ENCODE measurements around the gene ADCY5. TPM values are rescaled to one million over a fixed set of nuclear protein-coding genes. Genes with fewer than 3 reads are reported as not detected.

Gene ADCY5
- polyA plus RNA-seq, 3 donors, result not detected

- Histone ChIP-seq H3K4me2 (replicated peaks; ENCODE audit: extremely low read depth, low read length, poor library complexity, severe bottlenecking) (no peak overlapping the region), H4K20me1 (ENCODE audit: insufficient read depth, low read length) (no peaks in the 10 kb centered on the region), H3K79me2 (ENCODE audit: insufficient read depth, low read length) (no peaks in the 10 kb centered on the region), H3K27ac (ENCODE audit: low read depth in 1 of 2, low read length in 2 of 2) (no peak overlapping the region), H3K9me3 (replicated peaks in 1 of 2; ENCODE audit: control insufficient read depth in 1 of 2, insufficient read depth in 1 of 2, low read length in 2 of 2) (no peaks in the 10 kb centered on the region), H3K36me3 (replicated peaks in 1 of 2; ENCODE audit: control insufficient read depth in 1 of 2, insufficient read depth in 2 of 2, low read length in 2 of 2) (peaks cover 5 to 32% of the 10 kb centered on the region in 2 donors), H3K9ac (ENCODE audit: insufficient read depth, low read length, poor library complexity, severe bottlenecking) (no peak overlapping the region), H3K4me1 (ENCODE audit: control insufficient read depth in 1 of 2, insufficient read depth in 2 of 2, low read length in 2 of 2) (no peaks in the 10 kb centered on the region), H3K27me3 (ENCODE audit: control insufficient read depth in 2 of 2, insufficient read depth in 2 of 2, low read length in 2 of 2) (no peaks in the 10 kb centered on the region), H3K4me3 (replicated peaks in 1 of 3; ENCODE audit: low read depth in 2 of 3, low read length in 3 of 3) (no peak overlapping the region), H2AFZ (ENCODE audit: insufficient read depth, low read depth, low read length, poor library complexity, severe bottlenecking) (no peak overlapping the region)
- Mint-ChIP-seq H3K27me3 (ENCODE audit: low read depth in 3 of 3) (peaks cover 0 to 2% (median 0%) of the 10 kb centered on the region in 3 donors), H3K27ac (no peak overlapping the region), H3K36me3 (peaks cover 31 to 41% of the 10 kb centered on the region in 2 donors), H3K4me3 (no peak overlapping the region), H3K4me1 (no peaks in the 10 kb centered on the region), H3K9me3 (no peaks in the 10 kb centered on the region)
- intact Hi-C loops (cut with micrococcal nuclease), result no loop called here
- no peak for TF ChIP-seq CTCF (IDR thresholded peaks at IDR 0.05)
- no peak for DNase-seq
Measured at GRCh38 chr3:123258359-123258758, 190.5 kb downstream of the ADCY5 start.

- no peaks in the 10 kb centered on the region for H3K27me3 ChIP-seq (ENCODE audit: control insufficient read depth in 2 of 2, insufficient read depth in 2 of 2, low read length in 2 of 2)
- no peak for DNase-seq
- H4K20me1 ChIP-seq (ENCODE audit: insufficient read depth, low read length), result no peaks in the 10 kb centered on the region
- Mint-ChIP-seq H3K4me1 (no peaks in the 10 kb centered on the region), H3K4me3 (no peak overlapping the region), H3K36me3 (peaks cover 35 to 44% of the 10 kb centered on the region in 2 donors), H3K9me3 (no peaks in the 10 kb centered on the region), H3K27me3 (ENCODE audit: low read depth in 3 of 3) (peaks cover 0 to 2% (median 0%) of the 10 kb centered on the region in 3 donors), H3K27ac (no peak overlapping the region)
- H3K36me3 ChIP-seq (replicated peaks in 1 of 2; ENCODE audit: control insufficient read depth in 1 of 2, insufficient read depth in 2 of 2, low read length in 2 of 2), result peaks cover 18 to 35% of the 10 kb centered on the region in 2 donors
- H3K9ac ChIP-seq (ENCODE audit: insufficient read depth, low read length, poor library complexity, severe bottlenecking), result no peak overlapping the region
- H3K4me3 ChIP-seq (replicated peaks in 1 of 3; ENCODE audit: low read depth in 2 of 3, low read length in 3 of 3), result no peak overlapping the region
- 44% methylated on average over 1 of the region's 2 CpGs for WGBS (ENCODE audit: insufficient coverage)
- H3K4me1 ChIP-seq (ENCODE audit: control insufficient read depth in 1 of 2, insufficient read depth in 2 of 2, low read length in 2 of 2), result no peaks in the 10 kb centered on the region
- H3K9me3 ChIP-seq (replicated peaks in 1 of 2; ENCODE audit: control insufficient read depth in 1 of 2, insufficient read depth in 1 of 2, low read length in 2 of 2), result no peaks in the 10 kb centered on the region
- no peak overlapping the region for H3K4me2 ChIP-seq (replicated peaks; ENCODE audit: extremely low read depth, low read length, poor library complexity, severe bottlenecking)
- H3K79me2 ChIP-seq (ENCODE audit: insufficient read depth, low read length), result no peaks in the 10 kb centered on the region
- no peak for TF ChIP-seq CTCF (IDR thresholded peaks at IDR 0.05)
- H2AFZ ChIP-seq (ENCODE audit: insufficient read depth, low read depth, low read length, poor library complexity, severe bottlenecking), result no peak overlapping the region
- intact Hi-C loops (cut with micrococcal nuclease), result no loop called here
- no peak overlapping the region for H3K27ac ChIP-seq (ENCODE audit: low read depth in 1 of 2, low read length in 2 of 2)
Measured at GRCh38 chr3:123256256-123256655, 192.6 kb downstream of the ADCY5 start.

Measured in CD14-positive monocyte (primary cell).